ENCODE data around the gene CFAP410.

DNA sequence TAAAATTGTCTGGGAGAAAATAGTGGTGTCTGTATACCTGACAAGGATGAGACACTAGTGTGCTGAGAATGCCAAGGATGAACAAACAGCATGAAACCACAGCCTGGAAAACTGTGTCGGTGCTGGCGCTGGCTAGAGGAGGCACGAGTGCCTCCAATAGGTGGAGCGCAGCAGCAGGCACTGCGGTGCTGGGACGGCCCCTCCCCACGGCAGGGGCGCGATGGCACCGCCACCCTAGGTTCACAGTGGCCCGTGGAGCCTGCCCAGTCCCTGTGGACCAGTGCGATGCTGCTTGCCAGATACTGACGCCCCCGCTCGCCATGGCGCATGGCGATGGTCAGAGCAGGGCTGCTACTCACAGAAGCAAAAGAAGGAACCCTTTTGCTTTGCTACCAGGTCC lies 6.8 kb downstream of the CFAP410 start:
- TF ChIP-seq CTCF (IDR thresholded peaks at IDR 0.05) (no peak), POLR2A (IDR thresholded peaks at IDR 0.05) (no peak)

Measured in breast epithelium (tissue), 3 donors.